Omental fat pad (tissue), 4 donors: ENCODE results near the gene ZNF420. TPM values are rescaled to one million over a fixed set of nuclear protein-coding genes. Genes with fewer than 3 reads are reported as not detected.
"Not testable (repeated sequence)": the region's sequence is repeated elsewhere in the genome, so short reads cannot be mapped to it uniquely, and the experiment has no call there.

Experiments
- ATAC-seq: fragments of 150-250 bp; one replicate; pipeline ENCODE4 v1.9.1; 2016; ENCODE audit warnings: mild to moderate bottlenecking, moderate library complexity; ENCODE audit not compliant: low FRiP score
- DNase-seq: peaks from one replicate; pipeline ENCODE4 v3.0.0-alpha.2; 2019; ENCODE audit warnings: low spot score
- CTCF ChIP-seq, 3 donors: fragments of 450-650 bp; IDR thresholded peaks; one replicate each; pipeline ENCODE4 v1.5.1; 2016 to 2017; ENCODE audit warnings: antibody characterized with exemption in 3 of 3, mild to moderate bottlenecking in 3 of 3, moderate library complexity in 2 of 3
- total RNA-seq, 4 donors: library from RNA; depleted of rRNA; stranded (reverse); fragments of >200 nt; gene quantifications; one replicate each; pipeline ENCODE4 v1.1.0, GENCODE V29; 2016

The ZNF420 gene
- 1 to 10 TPM; 8.0 to 9.2 (median 8.8) TPM for total RNA-seq

- TF ChIP-seq CTCF (IDR thresholded peaks at IDR 0.05) = no peak
- ATAC-seq (peak; percentile 99), DNase-seq (peak; percentile 69)
These were observed at the start of gene ZNF420 for GRCh38 chr19:37077934-37078716. TSS of gene ZNF420 (plus strand) at chr19:37078433. CDS start at chr19:37089119, 10,686 bp downstream.

GRCh38 chr19:37045140-37045539 is 33.1 kb upstream of the ZNF420 start:
- ATAC-seq (no peak), DNase-seq (no peak)
- TF ChIP-seq CTCF (IDR thresholded peaks at IDR 0.05) = no peak

GRCh38 chr19:37055330-37055729 is 22.9 kb upstream of the ZNF420 start:
- no peak for TF ChIP-seq CTCF (IDR thresholded peaks at IDR 0.05)
- ATAC-seq (no peak), DNase-seq (no peak)

GRCh38 chr19:37056776-37057175 is 21.5 kb upstream of the ZNF420 start:
- DNase-seq = no peak
- no peak for TF ChIP-seq CTCF (IDR thresholded peaks at IDR 0.05)
- no peak for ATAC-seq

- ATAC-seq (no peak), DNase-seq (no peak)
- no peak for TF ChIP-seq CTCF (IDR thresholded peaks at IDR 0.05)
These were observed 19.1 kb upstream of the ZNF420 start for GRCh38 chr19:37059142-37059541.

GRCh38 chr19:37064886-37065285 is 13.3 kb upstream of the ZNF420 start:
- DNase-seq, ATAC-seq: not testable (repeated sequence)

GRCh38 chr19:37074111-37074510 is 4.1 kb upstream of the ZNF420 start:
- DNase-seq (no peak), ATAC-seq (no peak)
- TF ChIP-seq CTCF (IDR thresholded peaks at IDR 0.05) = no peak
